ENCODE measurements around the gene C6orf120. TPM values are rescaled to one million over a fixed set of nuclear protein-coding genes. Genes with fewer than 3 reads are reported as not detected.

The C6orf120 gene
- total RNA-seq, 1 experiment from 2014 or later = 20.6 TPM

GRCh38 chr6:169723200-169723909 lies 21.4 kb downstream of the C6orf120 start:
- ATAC-seq = peak; percentile 43
- H4K20me1 ChIP-seq (ENCODE audit: insufficient read depth) = 0 out of 2 replicates have a peak, but pooled peaks cover 4% of the 10 kb centered on the region
- POLR2A ChIA-PET = interaction anchor here (0.6 kb wide), 1 partner anchor 20 kb away, joined by 3 read pairs; no protein-coding TSS in a partner anchor
- no peak overlapping the region for H2AFZ ChIP-seq (ENCODE audit: low read depth, low read length, poor library complexity, severe bottlenecking)
- no peaks in the 10 kb centered on the region for H3K9me3 ChIP-seq (ENCODE audit: control insufficient read depth in 1 of 2, insufficient read depth in 1 of 2, low read depth in 1 of 2, low read length in 2 of 2)
- RAD21 ChIA-PET (ENCODE audit: low non-redundant PET in 1 of 2, low total read pairs in 2 of 2, uncharacterized antibody in 2 of 2, unreplicated experiment in 2 of 2) = no interaction called here
- CTCF ChIA-PET = no interaction called here
- DNase-seq (ENCODE audit: low read depth, low spot score) = no peak
- peak overlapping the region; percentile 76 for H3K9ac ChIP-seq (ENCODE audit: low read length)
- H3K27ac ChIP-seq (ENCODE audit: low read depth, low read length) = peak overlapping the region; percentile 84
- H3K4me2 ChIP-seq (ENCODE audit: low read length) = peak overlapping the region; percentile 91
- TF ChIP-seq JUND (IDR thresholded peaks at IDR 0.05) (0 out of 2 replicates have a peak, but pooled peaks have one; percentile 8), CTCF (IDR thresholded peaks at IDR 0.05 in 2 of 3, conservative IDR thresholded peaks at IDR 0.05 in 1 of 3; ENCODE audit: borderline replicate concordance in 1 of 3, insufficient read depth in 1 of 3, low read depth in 2 of 3, low read length in 2 of 3) (no peak), EGR1 (IDR thresholded peaks at IDR 0.05; ENCODE audit: low read depth) (no peak), ZFX (IDR thresholded peaks at IDR 0.05) (peak; percentile 82), POLR2A (IDR thresholded peaks at IDR 0.05; ENCODE audit: borderline replicate concordance, extremely low read depth, insufficient read depth, insufficient read length) (no peak)
- H3K79me2 ChIP-seq (ENCODE audit: insufficient read depth, low read length) = peaks cover 51% of the 10 kb centered on the region
- BruUV-seq (replicated peaks) = no TSS peak
- no peaks in the 10 kb centered on the region for H3K9me2 ChIP-seq (ENCODE audit: insufficient read depth)
- H3K27me3 ChIP-seq (ENCODE audit: insufficient read depth, low read length) = no peaks in the 10 kb centered on the region
- H3K36me3 ChIP-seq (ENCODE audit: control insufficient read depth in 1 of 2, insufficient read depth in 2 of 2, low read length in 2 of 2) = no peaks in the 10 kb centered on the region
- intact Hi-C loops (cut with micrococcal nuclease) = loop anchor here (2.0 kb wide), 1 partner anchor 27 kb away; the partner anchor contains the start of genes DYNLT2 and ERMARD
- peak overlapping the region; percentile 70 to 90 for H3K4me3 ChIP-seq (replicated peaks in 1 of 2; ENCODE audit: low read depth in 1 of 2, low read length in 2 of 2)
- peaks cover 19 to 27% of the 10 kb centered on the region in 2 experiments for H3K4me1 ChIP-seq (ENCODE audit: control insufficient read depth in 1 of 2, insufficient read depth in 2 of 2, low read length in 2 of 2)

DNA sequence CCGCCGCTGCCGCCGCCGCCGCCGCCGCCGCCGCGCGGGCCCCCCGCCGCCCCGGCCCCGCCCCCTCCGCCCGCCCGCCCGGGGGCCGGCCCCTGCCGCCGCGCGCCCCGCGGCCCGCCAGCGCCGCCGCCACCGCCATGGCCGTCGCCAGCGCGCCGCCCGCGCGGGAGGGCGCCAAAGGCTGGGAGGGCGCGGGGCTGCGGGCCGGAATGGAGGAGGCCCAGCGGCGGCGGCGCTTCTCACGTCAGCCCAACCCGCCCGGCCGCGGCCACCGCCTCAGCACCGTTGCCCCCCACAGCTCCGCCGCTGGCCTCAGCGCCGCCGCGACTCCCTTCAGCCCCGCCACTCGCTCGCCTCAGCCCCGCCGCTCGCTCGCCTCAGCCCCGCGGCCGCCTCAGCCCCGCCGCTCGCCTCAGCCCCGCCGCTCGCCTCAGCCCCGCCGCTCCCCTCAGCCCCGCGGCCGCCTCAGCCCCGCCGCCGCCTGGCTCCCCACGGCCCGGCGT lies 22.1 kb downstream of the C6orf120 start:
- Histone ChIP-seq H3K27me3 (ENCODE audit: insufficient read depth, low read length) (no peaks in the 10 kb centered on the region), H3K27ac (ENCODE audit: low read depth, low read length) (peak overlapping the region; percentile 77; the same call in 1 of the 2 replicates), H4K20me1 (ENCODE audit: insufficient read depth) (0 out of 2 replicates have a peak, but pooled peaks cover 4% of the 10 kb centered on the region), H3K4me2 (ENCODE audit: low read length) (no peak overlapping the region; the same call in 1 of the 2 replicates), H3K9me3 (ENCODE audit: control insufficient read depth in 1 of 2, insufficient read depth in 1 of 2, low read depth in 1 of 2, low read length in 2 of 2) (no peaks in the 10 kb centered on the region), H3K9me2 (ENCODE audit: insufficient read depth) (no peaks in the 10 kb centered on the region), H2AFZ (ENCODE audit: low read depth, low read length, poor library complexity, severe bottlenecking) (no peak overlapping the region), H3K4me1 (ENCODE audit: control insufficient read depth in 1 of 2, insufficient read depth in 2 of 2, low read length in 2 of 2) (peaks cover 19 to 27% of the 10 kb centered on the region in 2 experiments), H3K4me3 (replicated peaks in 1 of 2; ENCODE audit: low read depth in 1 of 2, low read length in 2 of 2) (peak overlapping the region; percentile 30 to 51; a peak in 3 of 4 replicates), H3K9ac (ENCODE audit: low read length) (peak overlapping the region; percentile 53; the same call in 1 of the 2 replicates), H3K79me2 (ENCODE audit: insufficient read depth, low read length) (peaks cover 45% of the 10 kb centered on the region), H3K36me3 (ENCODE audit: control insufficient read depth in 1 of 2, insufficient read depth in 2 of 2, low read length in 2 of 2) (no peaks in the 10 kb centered on the region)
- TF ChIP-seq YY1 (IDR thresholded peaks at IDR 0.05; ENCODE audit: extremely low read depth, insufficient replicate concordance, low read depth, low read length) = peak; percentile 44
- no peak for TF ChIP-seq TCF7L2 (IDR thresholded peaks at IDR 0.05; ENCODE audit: borderline replicate concordance, extremely low read depth, insufficient read depth, insufficient read length)
- TF ChIP-seq EGR1 (IDR thresholded peaks at IDR 0.05; ENCODE audit: low read depth) = no peak
- TF ChIP-seq EZH2 (IDR thresholded peaks at IDR 0.05) = no peak
- peak; percentile 30; the same call in 1 of the 2 replicates for TF ChIP-seq POLR2AphosphoS5 (IDR thresholded peaks at IDR 0.05; ENCODE audit: low read depth, low read length)
- TF ChIP-seq SP1 (IDR thresholded peaks at IDR 0.05; ENCODE audit: low read depth) = no peak
- no peak for TF ChIP-seq POLR2A (IDR thresholded peaks at IDR 0.05; ENCODE audit: borderline replicate concordance, extremely low read depth, insufficient read depth, insufficient read length)
- TF ChIP-seq MAX (IDR thresholded peaks at IDR 0.05) = no peak
- TF ChIP-seq EZH2phosphoT487 (IDR thresholded peaks at IDR 0.05; ENCODE audit: borderline replicate concordance) = no peak
- no peak for TF ChIP-seq JUND (IDR thresholded peaks at IDR 0.05)
- no peak for TF ChIP-seq ATF3 (IDR thresholded peaks at IDR 0.05)
- DNase-seq (ENCODE audit: low read depth, low spot score) (no peak), ATAC-seq (peak; percentile 56)
- POLR2A ChIA-PET = interaction anchor here (0.6 kb wide), 1 partner anchor 20 kb away, joined by 3 read pairs; no protein-coding TSS in a partner anchor
- CTCF ChIA-PET = no interaction called here
- no TSS peak for BruUV-seq (replicated peaks)
- RAD21 ChIA-PET (ENCODE audit: low non-redundant PET in 1 of 2, low total read pairs in 2 of 2, uncharacterized antibody in 2 of 2, unreplicated experiment in 2 of 2) = no interaction called here
- intact Hi-C loops (cut with micrococcal nuclease) = loop anchor here (2.0 kb wide), 1 partner anchor 27 kb away; the partner anchor contains the start of genes DYNLT2 and ERMARD
